ENCODE data around the gene KIF26A.

KIF26A gene

DNA sequence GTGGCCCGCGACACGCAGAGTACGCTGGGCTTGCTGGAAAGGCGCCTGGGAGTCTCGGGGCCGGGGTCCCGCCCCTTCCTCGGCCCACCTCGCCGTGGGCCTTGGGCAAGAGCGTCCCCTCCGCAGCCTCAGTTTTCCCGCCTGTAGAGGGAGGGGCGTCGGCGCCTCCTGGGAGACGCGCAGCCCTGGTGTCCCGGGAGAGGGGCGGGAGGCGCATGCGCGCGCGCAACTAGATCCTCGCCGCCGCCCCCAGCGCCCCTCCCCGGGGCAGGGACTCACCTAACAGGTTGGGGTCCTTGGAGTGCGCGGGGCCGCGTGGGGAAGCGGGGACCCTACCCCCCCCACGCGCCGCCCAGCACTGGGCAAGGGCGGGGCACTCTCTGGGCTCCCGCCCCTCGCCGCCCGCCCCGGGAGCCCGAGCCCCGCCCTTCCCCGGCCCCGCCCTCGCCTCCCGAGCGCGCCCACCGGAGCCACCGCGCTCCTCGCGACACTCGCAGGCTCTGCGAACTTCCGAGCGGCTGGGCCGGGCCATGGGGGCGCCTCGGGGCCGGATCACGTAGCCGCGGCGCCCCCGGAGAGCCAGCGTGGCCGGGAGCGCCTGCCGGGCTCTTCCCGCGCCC lies at the start of gene KIF26A:
Gene KIF26A, plus strand, starts transcription at position 490 of the 620 bp plus-strand sequence. CDS start 136 bp downstream, outside the sequence.
- no peak for DNase-seq

DNA sequence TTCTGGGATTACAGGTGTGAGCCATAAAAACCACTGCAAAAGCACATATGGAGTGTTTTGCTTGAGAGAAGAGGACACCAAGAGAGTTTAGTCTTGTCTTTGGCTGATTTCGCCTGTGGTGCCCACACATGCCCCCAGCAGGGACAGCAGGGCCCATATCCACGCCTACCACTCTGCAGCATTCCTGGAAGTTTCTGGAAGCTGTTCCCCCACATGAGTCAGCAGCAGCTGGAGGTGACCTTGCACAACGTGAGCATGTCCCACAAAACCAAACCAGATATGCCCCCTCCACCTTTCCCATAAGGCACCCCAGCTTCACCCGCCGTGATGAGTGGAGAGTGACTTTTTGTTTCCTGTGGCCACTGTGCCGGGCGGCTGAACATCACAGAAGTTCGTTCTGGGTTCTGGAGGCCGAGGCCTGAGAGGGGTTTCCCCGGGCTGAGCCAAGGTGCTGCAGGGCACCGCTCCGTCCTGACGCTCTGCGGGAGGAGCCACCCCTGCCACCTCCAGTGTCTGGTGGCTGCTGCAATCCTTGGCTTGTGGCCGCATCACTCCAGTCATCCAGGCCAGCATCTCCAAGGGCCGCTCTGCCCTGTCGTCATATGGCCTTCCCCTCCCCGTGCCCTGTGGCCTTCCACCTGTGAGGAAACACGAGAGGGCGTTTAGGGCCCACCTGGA lies 48.2 kb upstream of the KIF26A start:
- no peak for DNase-seq

DNA sequence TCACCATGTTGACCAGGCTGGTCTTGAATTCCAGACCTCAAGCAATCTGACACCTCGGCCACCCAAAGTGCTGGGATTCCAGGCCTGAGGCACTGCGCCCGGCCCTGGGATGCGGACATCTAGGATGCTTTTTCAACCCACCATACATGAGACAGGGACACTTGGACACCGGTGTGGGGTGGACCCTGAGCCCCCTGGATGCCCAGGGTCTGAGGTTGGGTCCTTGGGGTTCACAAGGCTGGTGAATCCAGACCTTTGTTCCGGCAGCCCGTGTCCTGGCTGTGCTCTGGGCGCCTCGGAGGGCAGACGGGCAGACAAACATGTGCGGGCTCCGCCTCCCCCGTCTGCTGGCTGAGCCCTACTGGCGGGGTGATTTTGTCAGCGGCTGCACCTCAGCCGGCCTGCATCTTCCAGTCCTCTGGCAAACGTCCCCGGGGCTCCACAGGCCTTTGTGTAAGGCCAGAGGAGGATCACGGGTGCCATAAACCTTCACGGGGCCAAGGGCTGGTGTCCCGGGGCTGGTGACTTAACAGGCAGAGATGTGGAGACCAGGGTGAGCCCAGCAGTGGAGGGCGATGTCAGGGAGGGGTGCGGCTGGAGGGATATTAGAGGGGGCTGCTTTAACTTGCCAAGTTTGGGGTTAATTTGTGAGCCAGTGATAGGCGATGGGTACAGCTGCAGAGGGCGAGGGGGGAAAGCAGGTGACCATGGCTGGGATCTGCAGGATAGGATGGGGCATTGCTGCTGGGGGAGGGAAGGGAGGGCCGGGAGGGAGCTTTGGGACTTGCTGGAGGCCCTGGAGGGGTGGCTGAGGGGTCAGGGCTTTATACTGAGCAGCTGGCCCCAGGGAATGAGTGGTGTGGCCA lies 47.1 kb upstream of the KIF26A start:
- DNase-seq, result no peak

DNA sequence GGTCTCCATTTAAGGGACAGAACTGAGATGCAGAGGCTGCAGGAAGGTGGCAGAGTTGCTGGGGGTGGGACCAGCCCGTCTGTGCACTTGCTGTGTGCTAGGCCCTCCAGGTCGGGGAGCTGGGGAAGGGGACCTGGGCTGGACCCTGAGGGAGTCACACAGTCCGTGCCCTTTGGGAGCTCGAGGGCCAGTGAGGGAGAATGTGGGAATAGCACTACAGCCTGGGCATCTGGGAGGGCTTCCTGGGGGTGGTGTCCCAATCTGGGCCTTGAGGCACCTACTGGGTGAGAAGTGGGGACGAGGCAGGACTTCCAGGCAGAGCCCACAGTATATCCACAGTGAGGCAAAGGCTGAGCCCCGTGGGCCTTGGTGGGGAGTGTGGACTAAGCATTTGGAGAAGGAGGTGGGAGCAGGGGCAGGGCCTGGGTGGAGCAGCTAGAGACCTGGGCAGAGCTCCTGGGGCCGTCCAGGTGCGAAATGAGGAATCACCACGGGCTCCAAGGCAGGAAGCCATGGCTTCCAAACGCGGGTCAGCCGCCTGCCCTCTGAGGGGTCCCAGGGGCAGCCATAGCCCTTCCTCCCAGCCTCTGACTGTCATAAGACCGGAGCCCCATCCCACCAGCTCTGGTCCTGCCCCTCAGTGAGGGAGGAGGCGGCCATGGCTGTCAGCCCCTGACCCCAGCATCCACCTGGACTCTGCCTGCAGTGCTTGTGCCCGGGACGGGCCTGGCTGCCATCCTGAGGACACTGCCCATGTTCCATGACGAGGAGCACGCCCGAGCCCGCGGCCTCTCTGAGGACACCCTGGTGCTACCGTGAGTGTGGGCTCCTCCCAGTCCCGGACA lies 46.2 kb upstream of the KIF26A start:
- DNase-seq, result no peak

DNA sequence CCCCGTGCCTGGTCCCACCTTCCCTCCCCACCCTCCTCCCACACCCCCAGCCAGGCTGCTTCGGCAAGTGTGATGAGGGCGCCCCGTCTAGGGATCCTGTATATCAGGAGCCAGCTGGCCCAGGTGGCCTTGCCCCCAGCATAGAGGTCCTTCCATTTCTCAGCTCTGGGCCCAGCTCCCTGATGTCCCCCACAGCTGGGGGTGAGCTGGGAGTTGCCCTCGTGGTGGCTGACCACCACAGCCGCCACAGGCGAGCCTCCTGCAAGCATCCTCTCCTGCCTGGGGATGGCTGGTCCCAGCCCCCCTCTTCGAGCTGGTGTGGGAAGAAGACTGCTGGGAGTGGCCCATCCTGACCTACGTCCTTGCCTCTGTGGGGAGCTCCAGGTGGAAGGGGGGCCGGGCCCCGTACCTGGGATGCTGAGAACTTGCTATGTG lies 45.4 kb upstream of the KIF26A start:
- no peak for DNase-seq

DNA sequence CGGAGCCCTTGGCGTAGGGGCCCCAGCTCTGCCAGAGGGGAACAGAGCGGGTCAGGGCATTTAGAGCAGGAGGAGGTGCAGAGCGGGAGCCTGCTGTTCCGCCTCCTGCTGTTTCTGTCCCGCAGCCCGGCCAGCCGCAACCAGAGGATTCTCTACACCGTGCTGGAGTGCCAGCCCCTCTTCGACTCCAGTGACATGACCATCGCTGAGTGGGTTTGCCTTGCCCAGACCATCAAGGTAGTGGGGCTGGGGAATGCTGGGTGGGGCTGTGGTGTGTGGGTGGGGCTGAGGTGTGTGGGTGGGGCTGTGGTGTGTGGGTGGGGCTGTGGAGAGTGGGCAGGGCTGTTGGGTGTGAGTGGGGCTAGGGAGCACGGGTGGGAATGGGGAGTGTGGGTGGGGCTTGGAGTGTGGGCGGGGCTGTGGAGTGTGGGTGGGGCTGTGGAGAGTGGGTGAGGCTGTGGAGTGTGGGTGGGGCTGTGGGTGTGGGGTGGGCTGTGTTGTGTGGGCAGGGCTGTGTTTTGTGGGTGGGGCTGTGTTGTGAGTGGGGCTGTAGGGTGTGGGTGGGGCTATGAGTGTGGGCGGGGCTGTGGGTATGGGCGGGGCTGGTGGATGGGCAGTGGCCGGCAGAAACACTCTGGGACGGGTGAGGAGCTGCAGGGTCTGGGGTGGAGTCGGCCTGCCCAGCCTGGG lies 44.9 kb upstream of the KIF26A start:
- DNase-seq, result no peak

DNA sequence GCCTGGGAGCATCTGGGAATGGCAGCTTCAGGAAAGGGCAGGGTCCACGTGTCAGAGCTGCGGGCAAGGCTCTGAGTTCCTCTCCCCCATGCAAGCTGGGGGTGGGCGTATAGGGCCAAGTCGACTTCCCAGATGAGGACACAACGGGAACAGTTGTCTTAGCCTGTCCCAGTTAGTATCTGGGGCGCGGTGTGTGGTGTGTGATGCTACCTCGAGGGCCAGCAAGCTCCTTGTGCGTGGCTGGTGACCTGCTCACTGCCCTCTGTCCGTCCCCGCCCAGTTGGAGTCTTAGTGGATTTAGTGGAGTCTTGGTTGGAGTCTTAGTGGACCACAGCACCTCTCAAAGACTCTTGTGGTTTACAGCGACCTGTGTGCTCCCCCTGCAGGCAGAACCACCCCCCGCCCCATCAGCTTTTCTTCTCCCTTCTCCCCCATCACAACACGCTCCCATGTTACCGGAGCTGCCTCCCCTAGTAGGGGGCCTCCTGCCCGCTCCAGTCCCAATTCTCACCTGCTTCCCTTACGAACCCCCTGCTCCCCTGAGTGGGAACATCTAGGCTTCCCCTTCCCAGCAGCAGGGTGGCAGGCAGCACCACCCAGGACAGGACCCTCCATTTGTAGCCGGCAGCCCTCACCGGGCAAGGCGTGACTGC lies 44.2 kb upstream of the KIF26A start:
- DNase-seq, result no peak

DNA sequence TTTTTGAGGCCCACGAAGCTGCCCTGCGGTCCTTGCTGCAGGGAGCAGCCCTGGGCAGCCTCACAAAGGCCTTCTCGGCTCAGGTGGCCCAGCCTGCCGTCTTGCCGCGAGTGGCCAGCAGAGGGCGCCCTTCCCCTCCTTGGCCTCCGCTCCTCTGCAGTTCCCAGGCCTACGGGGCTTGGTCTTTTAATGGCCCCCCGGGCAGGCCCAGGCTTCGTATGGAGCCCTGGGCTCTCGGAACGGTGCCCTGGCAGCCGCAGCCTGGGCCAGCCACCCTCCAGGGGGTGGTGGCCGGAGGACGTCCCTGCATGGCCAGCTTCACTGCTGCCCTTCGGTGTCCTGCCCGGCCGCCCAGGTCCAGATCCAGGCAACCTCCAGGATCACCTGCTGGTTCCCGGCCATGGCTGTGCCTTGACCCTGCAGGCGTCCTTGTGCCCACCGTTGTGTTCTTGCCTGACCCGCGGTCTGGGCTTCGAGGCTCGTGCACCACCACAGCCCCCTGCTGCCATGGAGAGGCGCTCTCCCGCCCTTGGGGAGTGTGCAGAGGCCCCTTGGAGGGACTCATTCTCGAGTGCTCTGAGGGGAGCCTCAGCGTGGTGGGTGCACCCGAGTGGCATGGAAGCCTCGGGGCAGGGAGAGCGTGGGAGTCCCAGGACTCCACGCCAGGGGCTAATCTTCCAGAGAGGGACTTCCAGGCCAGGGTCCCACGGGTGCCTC lies 43.5 kb upstream of the KIF26A start:
- peak in 1 of 2 experiments; percentile 64 for DNase-seq

DNA sequence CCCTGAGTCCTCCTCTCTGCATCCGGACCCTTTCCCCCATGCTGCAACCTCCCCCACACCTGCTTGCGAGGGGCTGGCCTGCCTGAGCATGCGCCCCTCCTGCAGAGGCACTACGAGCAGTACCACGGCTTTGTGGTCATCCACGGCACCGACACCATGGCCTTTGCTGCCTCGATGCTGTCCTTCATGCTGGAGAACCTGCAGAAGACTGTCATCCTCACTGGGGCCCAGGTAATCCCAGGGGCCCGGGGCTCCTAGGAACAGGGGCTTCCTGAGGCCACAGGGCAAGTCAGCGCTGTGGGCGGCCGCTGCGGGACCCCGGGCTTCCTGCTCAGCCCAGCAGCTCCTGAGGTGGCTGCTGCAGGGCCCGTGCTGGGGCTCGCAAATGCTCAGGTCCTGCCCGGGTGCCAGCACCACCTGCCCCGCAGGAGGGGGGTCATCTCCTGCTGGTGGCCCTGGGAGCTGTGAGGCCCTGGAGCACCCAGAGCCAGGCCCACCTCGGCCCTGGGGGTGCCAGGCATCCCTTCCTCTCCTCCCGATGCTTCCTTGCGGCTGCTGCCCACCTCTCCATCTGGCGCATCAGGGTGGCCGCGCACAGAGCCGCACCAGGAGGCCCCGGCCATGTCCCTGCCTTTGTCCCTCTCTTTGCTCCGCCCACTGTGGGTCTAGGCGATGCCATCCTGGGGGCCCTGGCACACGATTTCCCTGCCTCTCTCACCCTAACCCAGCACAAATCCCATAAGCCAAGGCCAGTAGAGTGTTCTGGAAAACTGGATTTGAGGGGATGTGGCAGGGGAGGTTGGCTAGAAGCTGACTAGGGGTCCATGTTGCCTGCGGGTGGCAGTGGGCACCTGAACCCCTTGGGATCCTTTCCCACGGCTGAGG lies 42.7 kb upstream of the KIF26A start:
- no peak for DNase-seq

DNA sequence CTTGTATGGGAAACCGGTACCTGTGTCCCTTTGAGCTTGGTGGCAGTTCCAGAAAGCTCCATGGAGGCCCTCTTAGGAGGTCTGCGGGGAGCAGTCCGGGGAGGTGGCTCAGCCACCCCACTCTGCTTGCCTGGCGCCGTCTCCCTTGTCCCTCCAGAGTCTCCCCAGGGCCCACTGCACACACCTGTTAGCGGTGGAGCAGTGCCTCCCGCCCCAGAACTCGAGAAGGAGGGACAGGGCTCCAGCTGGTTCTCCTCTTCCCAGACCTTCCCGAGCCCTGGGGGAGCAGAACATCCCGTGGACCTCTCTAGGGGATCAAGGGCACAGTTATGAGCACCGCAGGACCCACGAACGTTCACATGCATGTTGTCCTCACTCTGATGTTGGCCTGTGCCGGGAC lies 42.1 kb upstream of the KIF26A start:
- no peak for DNase-seq

DNA sequence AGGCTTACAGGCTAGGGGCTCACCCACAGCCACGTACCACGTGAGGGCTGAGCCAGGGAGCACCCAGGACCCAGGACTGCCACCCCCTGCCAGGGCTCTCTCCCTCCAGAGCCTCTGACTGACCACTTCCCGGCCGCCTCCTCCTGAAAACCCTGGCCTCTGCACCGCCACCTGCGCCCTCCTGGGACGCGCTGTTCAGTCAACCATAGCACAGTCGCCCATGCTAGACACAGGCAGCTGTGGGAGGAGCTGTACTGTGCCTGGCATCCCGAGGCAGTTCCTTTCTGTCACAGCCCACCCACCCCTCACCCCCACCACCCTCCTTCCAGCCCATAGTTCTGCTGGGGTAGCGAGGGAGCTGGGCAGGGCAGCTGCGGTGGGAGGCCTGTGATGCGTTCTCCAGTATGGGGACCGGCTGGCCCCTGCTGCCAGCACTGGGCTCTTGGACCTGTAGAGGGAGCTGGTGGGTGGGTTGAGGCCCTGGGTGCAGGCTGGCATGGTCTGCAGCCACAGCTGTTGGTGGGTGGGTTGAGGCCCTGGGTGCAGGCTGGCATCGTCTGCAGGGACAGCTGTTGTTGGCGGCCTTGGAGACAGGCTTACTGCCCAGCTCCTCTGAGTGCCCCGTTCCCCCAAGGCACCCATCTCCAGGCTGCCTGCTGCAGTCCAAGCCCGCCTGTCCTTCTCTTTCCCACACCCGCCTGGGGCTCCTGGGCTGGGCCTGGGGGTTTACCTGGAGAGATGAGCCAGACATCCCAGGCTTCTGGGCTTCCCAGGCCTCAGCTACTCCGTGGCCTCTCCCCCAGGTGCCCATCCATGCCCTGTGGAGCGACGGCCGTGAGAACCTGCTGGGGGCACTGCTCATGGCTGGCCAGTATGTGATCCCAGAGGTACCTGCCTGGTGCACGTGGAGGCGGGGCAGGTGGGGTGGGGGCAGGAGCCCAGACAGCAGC lies 41.4 kb upstream of the KIF26A start:
- DNase-seq, result no peak

DNA sequence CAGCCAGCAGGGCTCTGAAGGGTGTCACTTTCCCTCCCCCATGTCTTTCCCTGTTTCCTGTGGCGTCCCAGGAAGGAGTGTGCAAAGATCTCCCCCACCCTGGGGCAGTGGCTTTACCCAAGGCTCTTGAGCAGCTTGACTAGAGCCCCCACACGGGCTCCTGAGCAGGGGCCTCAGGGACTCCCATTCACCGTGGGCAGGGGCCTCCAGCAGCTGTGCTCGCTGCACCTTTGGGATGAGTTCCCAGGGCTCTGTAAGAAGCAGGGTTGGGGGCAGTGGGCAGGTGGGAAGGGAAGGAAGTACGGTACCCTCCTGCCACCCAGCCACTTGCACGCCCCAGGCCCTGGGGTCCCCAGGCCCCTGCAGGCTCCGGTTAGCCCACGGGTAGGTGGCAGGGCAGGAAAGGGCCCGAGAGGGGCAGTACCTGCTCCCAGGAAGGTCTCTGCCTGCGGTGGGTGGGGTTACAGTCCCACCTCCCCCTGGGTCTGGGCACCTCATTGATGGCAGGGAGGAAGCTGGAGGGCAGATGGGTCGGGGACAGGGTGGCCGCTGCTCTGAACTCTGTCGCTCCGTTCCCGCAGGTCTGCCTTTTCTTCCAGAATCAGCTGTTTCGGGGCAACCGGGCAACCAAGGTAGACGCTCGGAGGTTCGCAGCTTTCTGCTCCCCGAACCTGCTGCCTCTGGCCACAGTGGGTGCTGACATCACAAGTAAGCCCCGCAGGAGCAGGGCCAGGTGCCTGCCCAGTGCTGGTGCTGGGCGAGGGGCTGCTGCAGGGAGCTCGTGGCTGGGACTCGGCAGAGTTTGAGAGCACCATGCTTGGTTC lies 39.9 kb upstream of the KIF26A start:
- DNase-seq, result no peak

DNA sequence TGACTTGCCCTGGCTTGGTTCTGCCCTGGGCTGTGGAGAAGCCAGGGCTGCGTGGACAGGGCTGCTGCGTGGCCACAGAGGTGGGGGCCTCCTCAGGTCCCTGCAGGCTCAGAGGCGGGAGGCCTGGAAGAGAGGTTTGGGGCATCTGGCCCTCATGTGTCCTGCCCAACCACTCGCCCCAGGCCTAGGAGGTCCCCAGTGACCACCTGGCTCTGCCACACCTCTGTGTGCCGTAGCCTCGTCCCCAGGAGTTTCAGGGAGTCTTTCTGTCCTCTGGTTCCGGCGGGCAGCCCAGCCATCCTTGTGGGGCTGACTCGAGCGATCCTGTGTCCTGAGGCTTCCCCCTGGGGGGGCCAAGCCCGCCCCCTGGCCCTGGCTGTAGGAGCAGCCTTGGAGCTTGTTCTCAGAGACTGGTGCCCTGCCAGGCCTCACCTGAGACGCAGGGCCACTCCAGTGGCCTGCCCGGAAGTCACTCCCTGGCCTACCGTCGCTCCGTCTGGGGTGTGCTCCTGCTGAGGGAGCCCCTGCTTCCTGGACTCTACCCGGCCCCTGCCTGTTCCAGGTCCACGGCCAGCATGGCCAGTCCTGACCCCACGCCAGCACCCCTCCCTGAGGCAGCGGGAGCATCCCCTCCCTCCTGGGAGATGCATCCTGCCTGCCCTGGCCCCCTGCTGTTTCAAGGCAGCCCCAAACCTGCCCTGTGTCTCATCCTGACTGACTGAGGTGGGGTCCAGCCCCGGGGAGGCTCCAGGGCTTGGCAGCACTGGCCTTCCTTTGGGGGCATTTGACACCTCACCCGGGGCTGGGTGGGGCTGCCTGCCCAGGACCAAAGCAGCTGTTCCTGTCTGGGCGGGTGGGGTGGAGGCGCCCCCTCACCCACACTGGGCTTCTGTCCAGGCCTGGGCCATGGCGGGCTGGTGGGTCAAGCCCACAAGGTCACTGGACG lies 39.0 kb upstream of the KIF26A start:
- DNase-seq, result no peak

DNA sequence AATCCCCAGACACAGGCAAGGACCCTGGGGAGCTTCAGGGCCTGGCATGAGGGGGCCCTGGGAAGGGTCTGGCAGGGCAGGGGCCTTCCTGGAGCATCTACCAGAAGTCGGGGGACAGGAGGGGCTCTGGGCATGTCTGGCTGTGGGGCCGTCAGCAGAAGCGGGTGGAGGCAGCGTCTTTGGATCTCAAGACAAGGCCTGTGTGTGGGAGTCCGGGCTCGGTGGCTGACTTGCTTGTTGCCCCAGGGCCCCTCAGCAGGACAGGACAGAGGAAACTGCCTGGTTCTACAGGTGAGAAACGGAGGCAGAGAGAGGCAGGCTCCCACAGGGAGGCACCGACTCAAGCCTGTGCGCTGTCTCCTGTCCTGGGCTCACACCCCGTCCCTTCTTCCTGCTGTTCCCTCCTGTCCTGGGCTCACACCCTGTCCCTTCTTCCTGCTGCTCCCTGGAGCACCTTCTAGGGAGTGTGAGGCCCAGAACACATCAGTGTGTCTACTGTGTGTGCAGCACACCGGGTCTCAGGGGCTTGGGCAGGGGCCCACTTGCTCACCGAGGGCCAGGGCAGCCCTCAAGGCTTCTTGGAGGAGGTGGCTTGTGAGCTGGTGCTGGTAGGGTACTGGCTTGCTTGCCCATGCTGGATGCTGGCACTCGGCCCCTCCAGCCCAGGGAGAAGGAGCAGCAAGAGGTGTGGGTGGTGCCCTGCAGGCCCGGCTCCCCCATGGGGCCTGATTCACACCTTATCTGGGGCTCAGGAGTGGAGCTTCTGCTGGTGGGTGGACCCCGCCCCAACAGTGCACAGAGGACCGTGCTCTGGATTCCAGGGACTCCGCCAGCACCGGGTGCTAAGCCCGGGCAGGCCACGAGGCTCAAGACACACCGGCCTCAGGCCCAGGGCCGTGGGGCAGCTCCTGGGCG lies 38.0 kb upstream of the KIF26A start:
- DNase-seq, result no peak

DNA sequence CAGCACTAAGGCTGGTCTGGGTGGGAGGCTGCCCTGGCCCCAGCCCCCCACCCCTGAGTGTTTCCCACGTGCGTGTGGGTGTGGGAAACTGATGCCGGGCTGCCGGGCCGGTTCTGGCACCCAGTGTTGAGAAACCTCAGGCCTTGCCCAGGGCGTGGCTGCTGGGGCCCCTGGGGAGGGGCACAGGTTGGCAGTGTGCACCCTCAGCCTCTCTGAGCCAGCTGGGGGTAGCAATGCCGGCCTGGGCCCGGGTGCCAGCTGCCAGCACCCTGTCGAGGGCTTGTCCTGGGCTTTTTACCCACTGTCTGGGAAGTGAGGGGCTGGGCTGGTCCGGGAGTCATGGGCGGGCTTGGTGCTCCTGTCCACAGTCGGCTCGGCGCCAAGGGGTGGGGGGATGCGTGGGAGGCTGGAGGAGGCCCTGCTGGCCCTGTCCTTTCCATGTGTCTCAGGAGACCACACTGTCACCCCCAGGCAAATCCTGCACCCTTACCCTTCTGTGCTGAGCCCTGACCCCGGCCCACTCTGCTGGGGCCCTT lies 37.2 kb upstream of the KIF26A start:
- no peak for DNase-seq
